H1 (cell line): ENCODE data around the gene G3BP1. TPM values are rescaled to one million over a fixed set of nuclear protein-coding genes. Genes with fewer than 3 reads are reported as not detected.

ENCODE experiments used
- polyA plus RNA-seq, 7 experiments: library from polyadenylated mRNA; depleted of rRNA in 3 of 7; stranded (reverse) in 5 of 7; unstranded in 2 of 7; fragments of >200 nt in 5 of 7; fragments of 200-250 nt in 2 of 7; gene quantifications; 1 replicate in 5 of 7; 2 replicates in 1 of 7; 4 replicates in 1 of 7; pipeline versions ENCODE4 v1.2.1 to v1.2.3, GENCODE V29; 2011 to 2013; ENCODE audit warnings: missing spikeins in 2 of 7, mixed read lengths in 2 of 7
- total RNA-seq: library from RNA; stranded (reverse); fragmentation: NEBNext Ultra II Directional; extraction: Animal tissue kit (Norgen Biotek cat#: 25700); gene quantifications from 2 replicates; pipeline ENCODE4 v1.2.1, GENCODE V29; 2021

The G3BP1 gene
- total and polyA plus RNA-seq, 2 of the 8 experiments (the other 6 are each of a cell fraction or from before 2014, with no cell fraction given): 71.2 to 516 TPM

Other genes starting within 250 kb of the G3BP1 start
- gene FAT2, start 180.6 kb upstream of the G3BP1 start, total RNA-seq: 0.29 and 0.30 TPM in 2 replicates
- 0.09 and 0.12 TPM in 2 replicates for gene FAT2, start 180.6 kb upstream of the G3BP1 start, polyA plus RNA-seq (2011; rRNA removed)
- gene SPARC, start 85.0 kb upstream of the G3BP1 start, total RNA-seq: 438 and 452 TPM in 2 replicates
- gene SPARC, start 85.0 kb upstream of the G3BP1 start, polyA plus RNA-seq (2011; rRNA removed): 375 and 434 TPM in 2 replicates
- gene ATOX1, start 13.3 kb upstream of the G3BP1 start, total RNA-seq: 77.9 and 79.9 TPM in 2 replicates
- gene ATOX1, start 13.3 kb upstream of the G3BP1 start, polyA plus RNA-seq (2011; rRNA removed): 232 and 249 TPM in 2 replicates
- gene GLRA1, start 152.9 kb downstream of the G3BP1 start, total RNA-seq: not detected in 2 replicates
- not detected in 2 replicates for gene GLRA1, start 152.9 kb downstream of the G3BP1 start, polyA plus RNA-seq (2011; rRNA removed)